Skin epidermis (tissue), 12 donors: ENCODE measurements around the gene IKZF2.

Source experiments
- H3K27ac ChIP-seq, 21 experiments: fragments of 200-600 bp; sonication (generic) in 11 of 21; one replicate each; pipeline ENCODE4 v1.5.0; 2020; ENCODE audit warnings: mild to moderate bottlenecking in 3 of 21, inconsistent platforms in 2 of 21, moderate library complexity in 2 of 21
- H3K4me3 ChIP-seq, 7 experiments: fragments of 200-600 bp; sonication (generic) in 2 of 7; one replicate each; pipeline ENCODE4 v1.5.0; 2020; ENCODE audit warnings: inconsistent platforms in 2 of 7, mild to moderate bottlenecking in 2 of 7, moderate library complexity in 1 of 7

Gene IKZF2

GRCh38 chr2:213151437-213152064, at the start of gene IKZF2:
IKZF2 (minus strand) TSS chr2:213151612; CDS start chr2:213148629, 2,983 bp downstream.
- H3K4me3 ChIP-seq, result peak within 1 kb of the TSS; percentile 73 to 87 (median 82)
- H3K27ac ChIP-seq, result peak within 1 kb of the TSS; percentile 69 to 97 (median 91)

- Histone ChIP-seq H3K4me3 (no peak overlapping the region), H3K27ac (no peak overlapping the region)
Measured at GRCh38 chr2:213199871-213200270, 48.5 kb upstream of the IKZF2 start.

- Histone ChIP-seq H3K27ac (no peak overlapping the region), H3K4me3 (no peak overlapping the region)
Measured at GRCh38 chr2:213189001-213189899, 37.8 kb upstream of the IKZF2 start.

- H3K27ac ChIP-seq, result no peak overlapping the region
- H3K4me3 ChIP-seq, result no peak overlapping the region
Measured at GRCh38 chr2:213188533-213188867, 37.1 kb upstream of the IKZF2 start.

- Histone ChIP-seq H3K27ac (no peak overlapping the region), H3K4me3 (no peak overlapping the region)
Measured at GRCh38 chr2:213187833-213188532, 36.6 kb upstream of the IKZF2 start.

- Histone ChIP-seq H3K4me3 (no peak overlapping the region), H3K27ac (no peak overlapping the region)
Measured at GRCh38 chr2:213187386-213187785, 36.0 kb upstream of the IKZF2 start.

GRCh38 chr2:213185147-213185822, 33.9 kb upstream of the IKZF2 start:
- no peak overlapping the region for H3K27ac ChIP-seq
- no peak overlapping the region for H3K4me3 ChIP-seq

DNA sequence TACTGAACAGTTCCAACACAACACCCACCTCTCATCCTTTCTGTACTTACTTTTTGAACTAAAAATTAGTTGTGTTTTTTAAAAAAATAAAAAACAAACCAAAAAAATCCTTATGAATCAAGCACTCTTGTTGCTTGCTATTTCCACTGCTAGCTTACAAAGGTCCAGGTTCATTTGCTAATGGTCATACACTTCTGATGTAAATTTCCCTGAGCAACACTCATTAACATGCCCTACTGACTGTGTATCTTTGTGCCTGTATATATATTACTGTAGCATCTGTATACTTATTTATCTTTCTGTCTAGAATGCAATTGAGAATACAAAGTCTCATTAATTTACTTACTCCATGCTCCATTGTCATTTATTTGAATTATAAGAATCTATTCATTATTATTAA, 30.3 kb upstream of the IKZF2 start:
- Histone ChIP-seq H3K27ac (no peak overlapping the region), H3K4me3 (no peak overlapping the region)

DNA sequence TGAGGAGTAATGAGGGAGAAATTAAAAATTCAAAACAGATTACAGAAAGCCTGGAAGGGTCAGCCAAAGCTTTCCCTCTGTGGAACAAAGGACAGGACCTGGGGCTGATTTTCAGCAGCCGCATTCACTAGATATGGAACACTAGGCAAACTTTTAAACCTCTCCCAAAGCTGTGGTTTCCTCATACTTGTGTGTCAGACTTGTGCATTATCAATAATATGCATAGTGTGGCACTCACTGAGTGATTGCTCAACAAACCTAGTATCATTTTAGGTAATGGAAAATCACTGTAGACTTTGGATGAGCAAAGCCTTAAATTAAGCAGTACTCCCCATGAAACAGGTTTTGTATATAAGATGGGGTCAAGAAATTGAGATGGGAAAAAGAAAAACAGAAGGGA, 26.3 kb upstream of the IKZF2 start:
- no peak overlapping the region for H3K27ac ChIP-seq
- H3K4me3 ChIP-seq, result no peak overlapping the region

- H3K27ac ChIP-seq, result no peak overlapping the region
- H3K4me3 ChIP-seq, result no peak overlapping the region
Measured at GRCh38 chr2:213175673-213176247, 24.3 kb upstream of the IKZF2 start.

- Histone ChIP-seq H3K4me3 (no peak overlapping the region), H3K27ac (no peak overlapping the region)
Measured at GRCh38 chr2:213172641-213173040, 21.2 kb upstream of the IKZF2 start.

- H3K27ac ChIP-seq, result no peak overlapping the region
- H3K4me3 ChIP-seq, result no peak overlapping the region
Measured at GRCh38 chr2:213171147-213171546, 19.7 kb upstream of the IKZF2 start.

DNA sequence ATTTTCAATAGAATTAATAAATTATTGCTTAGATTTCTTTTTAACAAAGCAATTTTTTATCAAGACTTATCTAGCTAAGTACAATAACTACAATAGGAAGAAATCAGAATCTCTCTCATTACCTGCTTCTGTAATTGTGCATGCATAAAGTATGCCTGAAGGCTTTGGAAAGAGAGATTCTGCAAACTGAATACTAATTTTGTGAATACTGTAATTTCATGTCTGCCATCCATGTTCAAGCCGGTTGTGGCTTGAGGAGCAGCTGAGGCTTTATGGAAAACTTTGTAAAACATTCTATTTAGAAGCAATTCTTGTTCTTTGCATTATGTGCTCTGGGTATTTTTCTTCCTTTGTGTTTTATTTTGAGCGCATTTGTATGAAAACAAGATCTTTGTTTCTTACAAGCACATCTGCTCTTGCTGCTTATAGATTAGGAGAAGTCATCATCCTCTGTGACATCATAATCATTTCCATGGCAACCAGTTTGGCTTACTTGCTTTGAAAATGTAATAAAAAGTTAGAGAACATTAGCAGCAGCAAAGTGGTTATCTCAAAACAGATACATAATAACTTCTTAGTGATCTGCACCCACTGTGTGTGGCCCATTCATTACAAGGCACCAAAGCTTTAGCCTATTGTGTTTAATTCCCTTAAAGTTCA, 16.0 kb upstream of the IKZF2 start:
- Histone ChIP-seq H3K27ac (no peak overlapping the region), H3K4me3 (no peak overlapping the region)

GRCh38 chr2:213166109-213166508, 14.7 kb upstream of the IKZF2 start:
- Histone ChIP-seq H3K27ac (no peak overlapping the region), H3K4me3 (no peak overlapping the region)

GRCh38 chr2:213164263-213164662, 12.9 kb upstream of the IKZF2 start:
- Histone ChIP-seq H3K4me3 (no peak overlapping the region), H3K27ac (no peak overlapping the region)

DNA sequence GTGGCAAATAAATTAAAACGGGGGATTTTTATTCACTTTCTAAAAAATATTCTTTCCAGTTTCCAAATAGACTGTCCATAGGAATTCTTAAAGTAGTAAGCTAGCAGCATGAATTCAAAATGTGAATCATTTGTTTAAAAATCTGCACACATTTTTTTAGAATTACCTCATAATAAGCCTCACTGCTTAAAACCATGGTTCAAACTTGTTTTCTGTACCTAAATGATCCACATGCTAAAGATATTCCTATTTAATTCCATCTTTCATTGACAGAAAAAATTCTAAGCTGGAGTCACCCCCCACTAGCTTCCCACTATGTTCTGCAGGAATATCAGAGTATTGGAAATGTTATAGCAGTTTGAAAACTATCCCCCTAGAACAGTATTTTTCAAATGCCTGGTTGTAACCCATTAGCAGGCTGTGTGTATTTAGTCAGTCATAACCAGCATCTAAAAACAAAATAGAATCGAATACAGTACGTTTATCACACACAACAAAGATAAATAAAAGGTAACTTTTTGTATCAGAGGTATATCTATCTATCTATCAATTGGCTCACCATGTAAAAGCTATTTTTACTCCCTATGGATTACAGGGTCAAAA, 11.2 kb upstream of the IKZF2 start:
- no peak overlapping the region for H3K4me3 ChIP-seq
- H3K27ac ChIP-seq, result no peak overlapping the region

- Histone ChIP-seq H3K27ac (no peak overlapping the region), H3K4me3 (no peak overlapping the region)
Measured at GRCh38 chr2:213161759-213162515, 10.5 kb upstream of the IKZF2 start.

DNA sequence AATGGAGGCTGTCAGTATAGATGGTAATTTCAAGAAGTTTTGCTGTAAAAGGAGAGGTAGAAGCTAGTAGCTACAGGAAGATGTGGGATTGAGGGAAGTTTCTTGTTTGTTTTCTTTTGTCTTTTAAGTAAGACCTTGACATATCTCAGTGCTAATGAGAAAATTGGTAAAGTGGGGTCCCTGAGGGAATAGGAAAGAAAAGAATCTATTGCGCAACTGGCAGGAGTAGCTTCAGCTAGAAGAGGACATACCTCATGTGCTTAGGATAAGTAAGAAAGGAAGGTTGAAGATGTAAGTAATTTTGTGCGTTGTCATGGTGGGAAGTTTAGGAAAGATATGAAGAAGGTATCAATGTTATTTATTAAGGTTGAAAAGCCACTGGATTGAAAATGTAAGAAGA, 8.4 kb upstream of the IKZF2 start:
- Histone ChIP-seq H3K27ac (no peak overlapping the region), H3K4me3 (no peak overlapping the region)
